ENCODE data around the gene PCNX2. TPM values are rescaled to one million over a fixed set of nuclear protein-coding genes. Genes with fewer than 3 reads are reported as not detected.

The PCNX2 gene
- total and polyA plus RNA-seq, 2 donors (not counting 3 experiments of a cell fraction or from before 2014, with no cell fraction given): 6.6 to 11.0 TPM

- CTCF ChIA-PET: no interaction called here
Measured at GRCh38 chr1:233078396-233078795, 217.1 kb downstream of the PCNX2 start.

GRCh38 chr1:233075915-233076295 is 219.6 kb downstream of the PCNX2 start:
- Histone ChIP-seq H3K9ac (replicated peaks; ENCODE audit: extremely low read depth, insufficient read depth, low read length) (no peak overlapping the region), H3K79me2 (ENCODE audit: control insufficient read depth, insufficient read depth, low read length) (no peaks in the 10 kb centered on the region), H3K9me1 (replicated peaks; ENCODE audit: control insufficient read depth, extremely low read depth, insufficient read depth, low read length) (no peaks in the 10 kb centered on the region), H3K9me3 (replicated peaks; ENCODE audit: control insufficient read depth, insufficient read depth, low read length) (no peaks in the 10 kb centered on the region), H2AFZ (ENCODE audit: low read depth, low read length) (no peak overlapping the region), H3K4me3 (replicated peaks in 1 of 3; ENCODE audit: insufficient read depth in 1 of 3, low read depth in 1 of 3, low read length in 3 of 3) (no peak overlapping the region), H4K20me1 (replicated peaks; ENCODE audit: control insufficient read depth, extremely low read depth, insufficient read depth, low read length) (no peaks in the 10 kb centered on the region), H3K4me1 (ENCODE audit: control insufficient read depth, extremely low read depth, insufficient read depth, low read length) (no peaks in the 10 kb centered on the region), H3K27ac (ENCODE audit: insufficient read depth, low read depth, low read length) (no peak overlapping the region), H3K27me3 (ENCODE audit: control insufficient read depth in 2 of 2, insufficient read depth in 2 of 2, low read length in 2 of 2) (no peaks in the 10 kb centered on the region), H3K36me3 (ENCODE audit: control insufficient read depth in 2 of 2, extremely low read depth in 1 of 2, insufficient read depth in 2 of 2, low read length in 2 of 2) (no peaks in the 10 kb centered on the region), H3K4me2 (ENCODE audit: insufficient read depth, low read length) (no peak overlapping the region)
- no TSS peak for BruUV-seq (replicated peaks)
- intact Hi-C loops (cut with micrococcal nuclease) (no loop called here), dilution Hi-C loops (cut with MboI; ENCODE audit: extremely low pct_ligation_motif_present, low sequenced_read_pairs) (no loop called here)
- FAIRE-seq (no peak), DNase-seq (ENCODE audit: low read depth, low spot score) (no peak)
- CTCF ChIA-PET: no interaction called here
- TF ChIP-seq POLR2A (IDR thresholded peaks at IDR 0.05; ENCODE audit: low read depth, low read length): no peak
- no peak for TF ChIP-seq MYC (IDR thresholded peaks at IDR 0.05; ENCODE audit: low read depth, low read length)
- no peak for TF ChIP-seq FOS (IDR thresholded peaks at IDR 0.05; ENCODE audit: borderline replicate concordance, insufficient read depth, low read length)
- no peak for TF ChIP-seq JUN (IDR thresholded peaks at IDR 0.05; ENCODE audit: borderline replicate concordance, insufficient read depth, insufficient read length, low read depth)
- no peak for TF ChIP-seq EZH2 (IDR thresholded peaks at IDR 0.05; ENCODE audit: borderline replicate concordance, low read depth, low read length, severe bottlenecking)
- POLR2A ChIA-PET: no interaction called here

More at GRCh38 chr1:233078396-233078795, 217.1 kb downstream of the PCNX2 start:
- POLR2A ChIA-PET: no interaction called here
- TF ChIP-seq EZH2 (IDR thresholded peaks at IDR 0.05; ENCODE audit: borderline replicate concordance, low read depth, low read length, severe bottlenecking): no peak
- TF ChIP-seq, protein P1, sequence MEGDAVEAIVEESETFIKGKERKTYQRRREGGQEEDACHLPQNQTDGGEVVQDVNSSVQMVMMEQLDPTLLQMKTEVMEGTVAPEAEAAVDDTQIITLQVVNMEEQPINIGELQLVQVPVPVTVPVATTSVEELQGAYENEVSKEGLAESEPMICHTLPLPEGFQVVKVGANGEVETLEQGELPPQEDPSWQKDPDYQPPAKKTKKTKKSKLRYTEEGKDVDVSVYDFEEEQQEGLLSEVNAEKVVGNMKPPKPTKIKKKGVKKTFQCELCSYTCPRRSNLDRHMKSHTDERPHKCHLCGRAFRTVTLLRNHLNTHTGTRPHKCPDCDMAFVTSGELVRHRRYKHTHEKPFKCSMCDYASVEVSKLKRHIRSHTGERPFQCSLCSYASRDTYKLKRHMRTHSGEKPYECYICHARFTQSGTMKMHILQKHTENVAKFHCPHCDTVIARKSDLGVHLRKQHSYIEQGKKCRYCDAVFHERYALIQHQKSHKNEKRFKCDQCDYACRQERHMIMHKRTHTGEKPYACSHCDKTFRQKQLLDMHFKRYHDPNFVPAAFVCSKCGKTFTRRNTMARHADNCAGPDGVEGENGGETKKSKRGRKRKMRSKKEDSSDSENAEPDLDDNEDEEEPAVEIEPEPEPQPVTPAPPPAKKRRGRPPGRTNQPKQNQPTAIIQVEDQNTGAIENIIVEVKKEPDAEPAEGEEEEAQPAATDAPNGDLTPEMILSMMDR (IDR thresholded peaks at IDR 0.05; ENCODE audit: extremely low read depth in 1 of 2, insufficient read depth in 1 of 2, low read depth in 1 of 2, low read length in 2 of 2): no peak
- Histone ChIP-seq H3K79me2 (ENCODE audit: control insufficient read depth, insufficient read depth, low read length) (no peaks in the 10 kb centered on the region), H3K27me3 (ENCODE audit: control insufficient read depth in 2 of 2, insufficient read depth in 2 of 2, low read length in 2 of 2) (no peaks in the 10 kb centered on the region), H3K9ac (replicated peaks; ENCODE audit: extremely low read depth, insufficient read depth, low read length) (no peak overlapping the region), H3K4me1 (ENCODE audit: control insufficient read depth, extremely low read depth, insufficient read depth, low read length) (no peaks in the 10 kb centered on the region), H3K36me3 (ENCODE audit: control insufficient read depth in 2 of 2, extremely low read depth in 1 of 2, insufficient read depth in 2 of 2, low read length in 2 of 2) (no peaks in the 10 kb centered on the region), H3K9me1 (replicated peaks; ENCODE audit: control insufficient read depth, extremely low read depth, insufficient read depth, low read length) (no peaks in the 10 kb centered on the region), H3K27ac (ENCODE audit: insufficient read depth, low read depth, low read length) (no peak overlapping the region), H4K20me1 (replicated peaks; ENCODE audit: control insufficient read depth, extremely low read depth, insufficient read depth, low read length) (no peaks in the 10 kb centered on the region), H2AFZ (ENCODE audit: low read depth, low read length) (no peak overlapping the region), H3K4me2 (ENCODE audit: insufficient read depth, low read length) (no peak overlapping the region), H3K9me3 (replicated peaks; ENCODE audit: control insufficient read depth, insufficient read depth, low read length) (no peaks in the 10 kb centered on the region), H3K4me3 (replicated peaks in 1 of 3; ENCODE audit: insufficient read depth in 1 of 3, low read depth in 1 of 3, low read length in 3 of 3) (no peak overlapping the region)
- no peak for DNase-seq (ENCODE audit: low read depth, low spot score)
- BruUV-seq (replicated peaks): no TSS peak
- no peak for FAIRE-seq
- intact Hi-C loops (cut with micrococcal nuclease): no loop called here
- dilution Hi-C loops (cut with MboI; ENCODE audit: extremely low pct_ligation_motif_present, low sequenced_read_pairs): no loop called here
